Osteoblast (primary cell): ENCODE results near the gene NBAS. TPM values are rescaled to one million over a fixed set of nuclear protein-coding genes. Genes with fewer than 3 reads are reported as not detected.

Source experiments
- DNase-seq: peaks from one replicate; pipeline ENCODE4 v3.0.0; 2011; ENCODE audit warnings: low spot score, mixed read lengths; ENCODE audit not compliant: insufficient read length; ENCODE audit errors: missing footprints
- H2AFZ ChIP-seq: 2 replicates; pipeline ENCODE4 v1.6.0; 2011; ENCODE audit warnings: mild to moderate bottlenecking, low read length
- H3K27ac ChIP-seq: 2 replicates; pipeline ENCODE4 v1.5.1; 2011; ENCODE audit warnings: mild to moderate bottlenecking, low read depth, low read length, moderate library complexity
- H3K27me3 ChIP-seq: 2 replicates; pipeline ENCODE4 v1.6.0; 2012; ENCODE audit warnings: mild to moderate bottlenecking, control low read depth, inconsistent platforms, low read length, moderate library complexity; ENCODE audit not compliant: insufficient read depth
- H3K36me3 ChIP-seq: 2 replicates; pipeline ENCODE4 v1.5.1; 2011; ENCODE audit warnings: mild to moderate bottlenecking, low read length, control low read depth, moderate library complexity; ENCODE audit not compliant: insufficient read depth
- H3K4me1 ChIP-seq: 2 replicates; pipeline ENCODE4 v1.5.1; 2011; ENCODE audit warnings: mild to moderate bottlenecking, low read length, control low read depth, moderate library complexity; ENCODE audit not compliant: insufficient read depth
- H3K4me2 ChIP-seq: 2 replicates; pipeline ENCODE4 v1.6.0; 2011; ENCODE audit warnings: mild to moderate bottlenecking, low read length; ENCODE audit not compliant: insufficient read depth
- H3K4me3 ChIP-seq: fragments of 200-600 bp; sonication (generic); 3 replicates; pipeline ENCODE4 v1.5.1; 2012; ENCODE audit warnings: mild to moderate bottlenecking, low read length, inconsistent platforms; ENCODE audit not compliant: insufficient read depth
- H3K79me2 ChIP-seq: 2 replicates; pipeline ENCODE4 v1.6.0; 2012; ENCODE audit warnings: mild to moderate bottlenecking, low read length, control low read depth, inconsistent platforms; ENCODE audit not compliant: insufficient read depth
- H3K9me3 ChIP-seq: 2 replicates; pipeline ENCODE4 v1.5.1; 2011; ENCODE audit warnings: low read depth, low read length, control low read depth
- H4K20me1 ChIP-seq: 2 replicates; pipeline ENCODE4 v1.6.0; 2012; ENCODE audit warnings: mild to moderate bottlenecking, low read length, control low read depth; ENCODE audit not compliant: insufficient read depth
- total RNA-seq: library from RNA; depleted of rRNA; stranded (reverse); fragments of >200 nt; gene quantifications from 2 replicates; pipeline ENCODE4 v1.2.3, GENCODE V29; 2012
- TF ChIP-seq, protein P1 (sequence below): IDR thresholded peaks from 2 replicates; pipeline ENCODE4 v1.5.1; 2011; ENCODE audit warnings: mild to moderate bottlenecking, low read depth, low read length, moderate library complexity; ENCODE audit errors: extremely low read depth

Gene NBAS
- total RNA-seq, 1 donor: 98.1 TPM

GRCh38 chr2:15281681-15282080 lies 279.5 kb downstream of the NBAS start:
- no peak overlapping the region for H3K4me3 ChIP-seq
- H3K4me2 ChIP-seq: no peak overlapping the region
- TF ChIP-seq, protein P1, sequence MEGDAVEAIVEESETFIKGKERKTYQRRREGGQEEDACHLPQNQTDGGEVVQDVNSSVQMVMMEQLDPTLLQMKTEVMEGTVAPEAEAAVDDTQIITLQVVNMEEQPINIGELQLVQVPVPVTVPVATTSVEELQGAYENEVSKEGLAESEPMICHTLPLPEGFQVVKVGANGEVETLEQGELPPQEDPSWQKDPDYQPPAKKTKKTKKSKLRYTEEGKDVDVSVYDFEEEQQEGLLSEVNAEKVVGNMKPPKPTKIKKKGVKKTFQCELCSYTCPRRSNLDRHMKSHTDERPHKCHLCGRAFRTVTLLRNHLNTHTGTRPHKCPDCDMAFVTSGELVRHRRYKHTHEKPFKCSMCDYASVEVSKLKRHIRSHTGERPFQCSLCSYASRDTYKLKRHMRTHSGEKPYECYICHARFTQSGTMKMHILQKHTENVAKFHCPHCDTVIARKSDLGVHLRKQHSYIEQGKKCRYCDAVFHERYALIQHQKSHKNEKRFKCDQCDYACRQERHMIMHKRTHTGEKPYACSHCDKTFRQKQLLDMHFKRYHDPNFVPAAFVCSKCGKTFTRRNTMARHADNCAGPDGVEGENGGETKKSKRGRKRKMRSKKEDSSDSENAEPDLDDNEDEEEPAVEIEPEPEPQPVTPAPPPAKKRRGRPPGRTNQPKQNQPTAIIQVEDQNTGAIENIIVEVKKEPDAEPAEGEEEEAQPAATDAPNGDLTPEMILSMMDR: no peak
- H3K27ac ChIP-seq: no peak overlapping the region
- DNase-seq: no peak
- H2AFZ ChIP-seq: no peak overlapping the region
- H3K4me1 ChIP-seq: no peaks in the 10 kb centered on the region
- H3K27me3 ChIP-seq: no peaks in the 10 kb centered on the region
- H3K36me3 ChIP-seq: peaks cover 5% of the 10 kb centered on the region
- H4K20me1 ChIP-seq: peaks cover 4% of the 10 kb centered on the region
- no peaks in the 10 kb centered on the region for H3K79me2 ChIP-seq
- no peaks in the 10 kb centered on the region for H3K9me3 ChIP-seq

DNA sequence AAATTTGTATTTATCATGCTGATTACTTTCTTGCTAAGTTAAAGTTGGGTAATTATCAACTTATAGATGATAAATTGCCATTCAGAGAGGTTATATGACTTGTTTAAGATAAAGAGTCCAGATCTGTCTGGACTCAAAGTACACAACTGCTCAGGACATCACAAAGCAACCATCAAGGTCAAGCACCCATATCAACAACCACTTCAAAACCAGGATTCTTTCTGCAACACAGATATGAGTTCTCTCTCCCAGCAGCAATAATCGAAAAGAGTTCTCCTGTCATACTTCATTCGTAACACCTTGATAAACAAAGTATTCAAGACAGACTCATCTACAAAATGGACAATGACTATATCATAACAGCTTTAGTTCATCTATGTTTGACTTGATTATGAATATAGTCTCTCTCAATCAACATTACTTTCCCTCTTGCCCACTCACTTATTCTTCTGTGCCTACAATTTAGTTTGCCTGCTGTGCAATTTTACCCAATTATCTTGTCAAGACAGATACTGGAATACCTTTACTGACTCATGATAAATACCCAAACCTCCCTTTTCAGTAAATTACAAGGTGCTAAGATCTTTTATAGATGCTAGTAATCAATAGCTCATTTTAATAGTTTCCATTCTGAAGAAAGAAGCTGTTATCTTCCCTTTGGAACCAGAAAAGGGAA lies 281.8 kb downstream of the NBAS start:
- Histone ChIP-seq H3K27me3 (no peaks in the 10 kb centered on the region), H3K36me3 (peaks cover 7% of the 10 kb centered on the region), H3K4me3 (no peak overlapping the region), H3K27ac (no peak overlapping the region), H2AFZ (no peak overlapping the region), H4K20me1 (peaks cover 4% of the 10 kb centered on the region), H3K4me1 (no peaks in the 10 kb centered on the region), H3K79me2 (no peaks in the 10 kb centered on the region), H3K4me2 (no peak overlapping the region), H3K9me3 (no peaks in the 10 kb centered on the region)
- no peak for DNase-seq
- TF ChIP-seq, protein P1: no peak

DNA sequence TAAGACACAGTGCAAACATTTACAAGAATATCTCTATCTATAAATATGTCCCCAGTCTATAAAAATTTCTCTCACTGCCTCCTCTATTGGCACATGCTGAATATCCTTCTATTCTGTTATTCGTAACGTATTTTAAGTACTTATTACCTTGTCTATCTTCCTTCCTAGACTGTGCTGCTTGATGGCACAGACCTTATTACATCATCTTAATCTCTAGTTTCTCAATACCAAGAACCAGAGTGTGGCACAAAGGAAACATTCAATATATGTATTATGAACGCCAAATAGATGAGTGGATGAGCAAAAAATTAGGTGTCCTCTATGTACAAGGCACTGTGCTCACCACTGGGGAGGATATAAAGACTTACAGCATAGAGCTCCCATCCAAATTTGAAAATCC lies 282.8 kb downstream of the NBAS start:
- Histone ChIP-seq H3K27ac (no peak overlapping the region), H3K79me2 (no peaks in the 10 kb centered on the region), H3K36me3 (peaks cover 7% of the 10 kb centered on the region), H3K4me3 (no peak overlapping the region), H3K9me3 (no peaks in the 10 kb centered on the region), H3K4me1 (no peaks in the 10 kb centered on the region), H2AFZ (no peak overlapping the region), H4K20me1 (peaks cover 4% of the 10 kb centered on the region), H3K4me2 (no peak overlapping the region), H3K27me3 (no peaks in the 10 kb centered on the region)
- no peak for DNase-seq
- TF ChIP-seq, protein P1: no peak

DNA sequence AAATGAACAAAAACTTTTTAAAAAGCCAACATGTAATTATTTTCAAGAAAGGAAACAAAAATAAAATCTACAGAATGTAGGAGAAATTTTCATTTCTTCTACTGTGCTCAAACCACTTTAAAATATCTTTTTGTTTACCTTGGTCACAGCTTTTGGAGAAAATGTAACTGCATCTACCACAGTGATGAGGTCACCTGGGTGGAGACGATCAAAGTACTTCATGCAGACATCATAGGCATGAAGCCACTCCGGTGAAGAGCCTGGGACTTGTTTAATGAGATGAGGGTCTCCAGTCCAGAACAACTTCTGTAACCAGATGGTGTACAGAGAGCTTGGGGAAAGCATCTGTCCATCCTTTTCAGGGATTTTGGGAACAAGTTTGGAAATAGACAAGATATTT lies 285.8 kb downstream of the NBAS start:
- TF ChIP-seq, protein P1: no peak
- Histone ChIP-seq H3K27ac (no peak overlapping the region), H3K9me3 (no peaks in the 10 kb centered on the region), H3K4me1 (peaks cover 5% of the 10 kb centered on the region), H3K36me3 (peaks cover 7% of the 10 kb centered on the region), H3K79me2 (no peaks in the 10 kb centered on the region), H3K4me2 (no peak overlapping the region), H3K4me3 (no peak overlapping the region), H3K27me3 (no peaks in the 10 kb centered on the region), H2AFZ (no peak overlapping the region), H4K20me1 (no peaks in the 10 kb centered on the region)
- peak; percentile 60 for DNase-seq
